Activated CD8-positive, alpha-beta memory T cell treated with anti-CD3 and anti-CD28 coated beads for 1 hour (primary cell): ENCODE results near the gene TMEM179B.
"Not testable (repeated sequence)": the region's sequence is repeated elsewhere in the genome, so short reads cannot be mapped to it uniquely, and the experiment has no call there.

Experiments
- DNase-seq, 2 donors: peaks; one replicate each; pipeline ENCODE4 v3.0.0-alpha.2; 2020; ENCODE audit warnings: low read depth in 1 of 2; ENCODE audit errors: extremely low read depth in 1 of 2

The TMEM179B gene, protein sequence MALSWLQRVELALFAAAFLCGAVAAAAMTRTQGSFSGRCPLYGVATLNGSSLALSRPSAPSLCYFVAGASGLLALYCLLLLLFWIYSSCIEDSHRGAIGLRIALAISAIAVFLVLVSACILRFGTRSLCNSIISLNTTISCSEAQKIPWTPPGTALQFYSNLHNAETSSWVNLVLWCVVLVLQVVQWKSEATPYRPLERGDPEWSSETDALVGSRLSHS

DNA sequence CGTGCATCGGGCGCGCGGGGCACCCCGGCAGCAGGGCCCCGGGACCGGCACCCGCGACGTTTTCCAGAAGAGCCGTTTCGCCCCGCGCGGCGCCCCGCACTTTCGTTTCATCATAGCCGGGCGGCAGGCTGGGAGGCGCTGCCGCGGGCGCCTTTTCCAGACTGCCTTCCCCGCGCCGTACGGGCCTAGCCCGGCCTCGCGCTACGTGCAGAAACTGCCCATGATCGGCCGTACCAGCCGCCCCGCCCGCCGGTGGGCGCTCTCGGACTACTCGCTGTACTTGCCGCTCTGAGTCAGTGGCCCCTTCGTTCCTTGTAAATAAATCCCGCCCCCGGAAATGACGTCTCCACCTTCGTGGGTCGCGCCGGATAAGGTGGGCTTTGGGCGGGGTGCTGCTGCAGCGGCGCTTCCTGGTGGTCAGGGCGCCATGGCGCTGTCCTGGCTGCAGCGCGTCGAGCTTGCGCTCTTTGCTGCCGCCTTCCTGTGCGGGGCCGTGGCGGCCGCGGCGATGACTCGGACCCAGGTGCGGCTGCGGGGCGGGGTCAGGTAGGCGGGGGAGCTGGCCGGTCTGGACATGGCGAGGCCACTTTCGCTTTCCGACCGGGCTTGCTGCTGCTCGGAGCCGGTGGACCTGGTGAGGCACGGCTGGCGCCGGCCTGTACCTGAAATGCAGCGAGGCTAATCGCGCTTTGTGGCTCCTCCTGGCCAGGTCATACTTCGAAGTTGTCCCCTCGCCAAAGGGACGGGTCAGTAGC, at the start of gene TMEM179B:
TMEM179B (plus strand) TSS at position 398 of the 755 bp plus-strand sequence; CDS start at position 428, 30 bp downstream.
- DNase-seq, result peak; percentile 98

DNA sequence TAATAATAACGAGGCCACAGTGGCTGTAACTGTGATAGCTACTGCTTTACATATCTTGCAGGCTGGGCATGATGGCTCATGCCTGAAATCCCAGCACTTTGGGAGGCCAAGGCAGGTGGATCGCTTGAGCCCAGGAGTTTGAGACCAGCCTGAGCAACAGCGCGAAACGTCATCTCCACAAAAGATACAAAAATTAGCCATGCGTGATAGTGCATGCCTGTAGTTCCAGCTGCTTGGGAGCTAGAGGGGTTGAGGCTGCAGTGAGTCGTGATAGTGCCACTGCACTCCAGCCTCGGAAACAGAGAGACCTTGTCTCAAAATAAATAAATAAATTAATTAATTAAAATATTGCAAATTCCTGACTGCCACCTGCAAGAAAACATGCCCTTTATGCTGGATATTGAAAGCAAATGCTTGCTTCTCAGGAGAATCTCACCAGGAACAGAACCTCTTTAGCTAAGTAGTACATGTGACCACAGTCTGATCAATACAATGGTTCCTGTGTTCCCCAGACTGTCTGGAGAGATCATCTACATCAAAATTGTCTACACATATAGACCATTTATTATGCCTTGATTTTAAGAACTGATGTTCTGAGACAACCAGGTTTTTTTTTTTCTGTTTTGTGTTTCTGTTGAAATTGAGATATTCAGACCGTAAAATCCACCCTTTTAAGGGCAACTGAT, 39.6 kb upstream of the TMEM179B start:
- no peak for DNase-seq

- DNase-seq, result not testable (repeated sequence)
Measured at GRCh38 chr11:62749931-62750330, 37.3 kb upstream of the TMEM179B start.

DNA sequence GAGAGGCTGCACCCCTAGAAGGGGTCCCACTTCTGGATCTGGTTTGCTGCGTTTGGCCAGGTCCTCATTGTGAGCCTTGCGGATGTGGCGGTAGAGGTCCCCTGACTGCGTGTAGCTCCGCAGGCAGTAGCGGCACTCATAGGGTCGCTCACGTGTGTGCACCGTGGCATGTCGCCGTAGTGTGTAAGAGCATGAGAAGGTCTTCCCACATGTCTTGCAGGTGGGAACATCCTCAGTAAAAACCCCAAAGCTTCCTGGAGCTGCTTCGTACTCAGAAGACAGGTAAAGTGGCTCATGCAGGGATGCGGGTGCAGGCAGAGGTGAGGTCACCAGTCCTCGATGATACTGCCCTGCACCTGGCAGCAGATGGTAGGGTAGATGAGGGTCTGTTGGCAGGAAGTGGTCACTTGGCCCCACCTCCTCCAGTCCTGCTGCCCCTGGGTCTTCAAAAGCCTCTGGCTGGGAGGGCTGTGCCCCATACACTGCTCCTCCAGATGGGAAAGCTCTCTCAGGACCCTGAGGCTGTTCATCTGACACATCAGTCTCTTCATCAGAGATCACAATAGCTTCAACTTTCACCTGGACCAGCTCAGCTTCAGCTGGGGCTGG, 34.9 kb upstream of the TMEM179B start:
- no peak for DNase-seq

- DNase-seq, result no peak
Measured at GRCh38 chr11:62752994-62753735, 34.0 kb upstream of the TMEM179B start.

- peak; percentile 94 to 95 for DNase-seq
Measured at GRCh38 chr11:62753736-62754603, 33.2 kb upstream of the TMEM179B start, which contains the start of gene ZBTB3. ZBTB3 (minus strand) TSS chr11:62754160; CDS start chr11:62753664, 496 bp downstream.

- no peak for DNase-seq
Measured at GRCh38 chr11:62755086-62755615, 32.1 kb upstream of the TMEM179B start.

- no peak for DNase-seq
Measured at GRCh38 chr11:62757846-62758788, 29.1 kb upstream of the TMEM179B start.

DNA sequence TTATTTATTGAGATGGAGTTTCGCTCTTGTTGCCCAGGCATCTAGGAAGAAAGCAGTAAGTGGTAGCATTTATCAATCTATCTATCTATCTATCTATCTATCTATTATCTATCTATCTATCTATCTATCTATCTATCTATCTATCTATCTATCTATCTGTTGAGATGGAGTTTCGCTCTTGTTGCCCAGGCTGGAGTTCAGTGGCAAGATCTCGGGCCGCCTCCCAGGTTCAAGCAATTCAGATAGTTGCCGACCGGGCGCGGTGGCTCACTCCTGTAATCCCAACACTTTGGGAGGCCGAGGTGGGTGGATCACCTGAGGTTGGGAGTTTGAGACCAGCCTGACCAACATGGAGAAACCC, 26.4 kb upstream of the TMEM179B start:
- DNase-seq, result not testable (repeated sequence)

GRCh38 chr11:62770778-62771143, 16.4 kb upstream of the TMEM179B start:
- no peak for DNase-seq

GRCh38 chr11:62771144-62772021, 15.8 kb upstream of the TMEM179B start, which contains the start of gene TAF6L:
TAF6L (plus strand) TSS chr11:62771396; CDS start chr11:62775784, 4,388 bp downstream.
- peak; percentile 70 to 80 for DNase-seq

DNA sequence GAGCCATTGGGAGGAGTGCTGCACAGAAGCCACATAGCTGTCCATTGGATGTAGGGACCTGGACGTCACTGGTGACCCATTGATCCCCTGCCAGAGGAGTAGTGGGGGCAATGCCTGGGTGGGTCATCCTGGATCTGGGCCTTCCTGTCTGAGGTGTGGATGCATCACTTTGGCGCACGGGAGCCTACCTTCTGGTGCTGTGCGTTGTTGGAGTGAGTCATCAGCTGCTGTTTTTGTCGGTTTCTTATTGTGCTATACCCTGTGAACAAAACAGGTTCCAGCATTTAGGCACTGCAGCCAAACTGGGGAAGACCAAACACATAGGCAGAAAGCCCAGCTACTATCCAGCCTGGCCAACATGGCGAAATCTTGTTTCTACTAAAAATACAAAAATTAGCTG, 12.8 kb upstream of the TMEM179B start:
- DNase-seq, result no peak

DNA sequence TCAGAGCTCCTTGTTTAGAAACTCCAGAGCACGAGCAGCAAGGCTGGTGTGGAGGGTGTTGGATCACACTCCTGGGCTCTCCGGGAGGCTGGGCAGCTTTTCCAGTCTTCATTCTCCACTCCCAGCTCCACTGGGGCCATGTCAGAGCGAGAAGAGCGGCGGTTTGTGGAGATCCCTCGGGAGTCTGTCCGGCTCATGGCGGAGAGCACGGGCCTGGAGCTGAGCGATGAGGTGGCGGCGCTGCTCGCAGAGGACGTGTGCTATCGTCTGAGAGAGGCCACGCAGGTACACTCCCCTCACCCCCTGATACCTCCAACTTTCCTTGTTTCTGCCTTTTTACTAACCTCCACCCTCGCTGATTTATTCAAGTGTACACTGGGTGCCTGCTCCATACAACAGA, 11.6 kb upstream of the TMEM179B start:
- DNase-seq, result no peak

- no peak for DNase-seq
Measured at GRCh38 chr11:62777389-62777788, 9.8 kb upstream of the TMEM179B start.

DNA sequence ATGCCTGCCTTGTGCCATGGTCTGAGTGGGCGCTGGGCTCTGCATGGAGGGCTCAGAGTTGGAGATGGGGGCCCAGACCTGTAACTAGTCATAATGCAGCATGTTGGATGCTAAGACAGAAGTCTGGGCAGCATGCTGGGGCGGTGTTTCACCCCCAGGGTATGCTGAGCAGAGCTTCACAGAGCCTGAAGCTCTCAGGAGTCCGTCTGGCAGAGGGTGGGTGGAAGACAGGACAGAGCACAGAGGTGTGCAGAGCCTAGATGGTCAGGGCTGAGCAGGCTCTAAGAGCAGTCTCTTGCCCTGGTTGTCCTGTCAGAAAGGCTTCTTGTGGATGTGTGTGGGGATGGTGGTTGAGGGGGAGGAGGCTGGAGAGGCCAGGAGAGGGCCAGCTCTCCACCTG, 8.8 kb upstream of the TMEM179B start:
- DNase-seq, result no peak

- no peak for DNase-seq
Measured at GRCh38 chr11:62782753-62783152, 4.4 kb upstream of the TMEM179B start.

DNA sequence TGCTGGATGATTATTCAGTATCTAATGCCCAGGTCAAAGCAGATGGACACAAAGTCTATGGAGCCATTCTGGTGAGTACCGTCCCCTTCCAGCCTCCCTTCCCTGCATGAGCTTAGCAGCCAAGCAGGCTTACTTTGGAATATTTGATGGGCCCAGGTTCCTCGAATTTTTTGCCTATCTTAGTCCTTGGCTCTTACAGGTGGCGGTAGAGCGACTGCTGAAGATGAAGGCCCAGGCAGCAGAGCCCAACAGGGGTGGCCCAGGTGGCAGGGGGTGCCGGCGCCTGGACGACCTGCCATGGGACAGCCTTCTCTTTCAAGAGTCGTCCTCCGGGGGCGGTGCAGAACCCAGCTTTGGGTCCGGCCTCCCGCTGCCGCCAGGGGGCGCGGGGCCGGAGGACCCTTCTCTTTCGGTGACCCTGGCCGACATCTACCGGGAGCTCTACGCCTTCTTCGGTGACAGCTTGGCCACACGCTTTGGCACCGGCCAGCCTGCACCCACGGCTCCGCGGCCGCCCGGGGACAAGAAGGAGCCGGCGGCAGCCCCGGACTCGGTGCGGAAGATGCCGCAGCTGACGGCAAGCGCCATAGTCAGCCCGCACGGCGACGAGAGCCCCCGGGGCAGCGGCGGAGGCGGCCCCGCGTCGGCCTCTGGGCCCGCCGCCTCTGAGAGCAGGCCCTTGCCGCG, 741 bp upstream of the TMEM179B start:
- DNase-seq, result peak; percentile 53 to 77
